ENCODE data around the gene COL6A5.

COL6A5 gene

GRCh38 chr3:130516645-130517512, 171.4 kb downstream of the COL6A5 start, which contains the start of gene COL6A6:
Gene COL6A6, plus strand, starts transcription at chr3:130517177. Its CDS starts 43,188 bp downstream, at chr3:130560365.
- in situ Hi-C loops (cut with MboI; ENCODE audit: low sequenced_read_pairs): no loop called here

DNA sequence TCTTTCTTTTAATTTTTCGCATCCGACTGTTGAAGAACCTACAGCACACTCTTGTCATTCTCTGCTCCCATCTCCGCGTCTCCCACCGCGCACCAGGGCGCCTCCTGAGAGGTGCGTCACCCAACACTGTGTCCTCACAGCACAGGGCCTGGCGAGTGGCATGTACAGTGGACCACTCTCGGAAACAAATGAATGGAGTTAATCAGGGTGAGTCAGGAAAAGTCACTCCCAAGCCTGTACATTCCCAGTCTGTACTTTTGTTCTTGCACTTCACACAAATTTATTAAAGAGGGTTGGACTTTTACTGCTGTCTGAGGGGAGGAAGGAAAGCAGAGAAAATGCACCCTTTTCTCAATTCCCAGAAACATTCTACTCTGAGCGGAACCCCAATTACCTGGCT, 172.1 kb downstream of the COL6A5 start:
- in situ Hi-C loops (cut with MboI; ENCODE audit: low sequenced_read_pairs): no loop called here

GRCh38 chr3:130519754-130520153, 174.3 kb downstream of the COL6A5 start:
- in situ Hi-C loops (cut with MboI; ENCODE audit: low sequenced_read_pairs): no loop called here

DNA sequence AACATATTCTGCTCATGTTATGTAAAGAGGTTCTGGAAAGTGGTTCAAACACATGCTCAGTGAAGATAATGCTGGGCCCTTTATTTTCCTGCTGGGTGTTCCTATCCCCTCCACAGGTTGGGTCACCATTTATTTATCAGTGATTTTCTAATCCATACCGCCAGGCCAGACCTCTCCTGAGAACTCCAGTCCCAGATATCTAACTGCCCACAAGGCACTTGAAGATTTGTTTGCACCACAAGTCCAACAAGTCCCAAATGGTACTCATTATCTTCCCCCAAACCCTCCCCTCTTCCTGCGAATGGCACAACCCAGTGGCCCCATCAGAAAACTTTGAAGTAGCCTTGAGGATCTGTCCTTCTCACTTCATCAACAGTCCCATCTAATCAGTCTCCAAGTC, 176.9 kb downstream of the COL6A5 start:
- in situ Hi-C loops (cut with MboI; ENCODE audit: low sequenced_read_pairs): no loop called here

GRCh38 chr3:130527426-130527825, 182.0 kb downstream of the COL6A5 start:
- in situ Hi-C loops (cut with MboI; ENCODE audit: low sequenced_read_pairs): no loop called here

- in situ Hi-C loops (cut with MboI; ENCODE audit: low sequenced_read_pairs): no loop called here
Measured at GRCh38 chr3:130528120-130528519, 182.6 kb downstream of the COL6A5 start.

DNA sequence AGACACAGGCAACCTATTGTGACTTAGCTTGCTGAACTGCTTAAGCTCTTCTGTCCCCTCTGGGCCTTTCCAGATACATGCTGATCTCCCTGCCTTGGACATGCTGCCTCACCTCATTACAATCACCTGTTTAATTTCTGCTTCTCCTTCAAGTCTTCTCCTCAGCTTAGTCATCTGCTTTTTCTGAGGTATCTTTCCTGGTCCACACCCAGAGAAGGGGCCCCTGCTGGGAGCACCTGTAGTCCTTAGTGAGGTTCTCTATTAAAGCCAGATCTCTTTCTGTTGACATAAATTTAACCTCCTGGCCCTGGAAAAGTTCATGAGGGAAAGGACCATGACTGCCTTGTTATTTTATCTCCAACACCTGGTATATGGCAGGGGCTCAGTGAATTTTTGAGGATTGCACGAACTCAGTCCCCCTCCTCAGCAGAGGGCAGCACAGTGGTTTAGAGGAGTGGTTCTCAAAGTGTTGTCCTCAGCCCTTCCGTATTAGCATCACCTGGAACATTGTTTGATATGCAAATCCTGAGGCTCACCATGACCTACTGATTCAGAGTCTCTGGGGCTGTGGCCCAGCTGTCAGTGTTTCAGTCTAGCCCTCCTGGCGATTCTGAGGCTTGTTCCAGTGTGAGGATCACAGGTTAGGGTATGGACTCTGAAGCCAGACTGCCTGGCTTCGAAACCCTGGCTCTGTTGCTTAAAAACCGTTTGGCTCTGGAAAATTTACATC, 184.2 kb downstream of the COL6A5 start:
- in situ Hi-C loops (cut with MboI; ENCODE audit: low sequenced_read_pairs): no loop called here

DNA sequence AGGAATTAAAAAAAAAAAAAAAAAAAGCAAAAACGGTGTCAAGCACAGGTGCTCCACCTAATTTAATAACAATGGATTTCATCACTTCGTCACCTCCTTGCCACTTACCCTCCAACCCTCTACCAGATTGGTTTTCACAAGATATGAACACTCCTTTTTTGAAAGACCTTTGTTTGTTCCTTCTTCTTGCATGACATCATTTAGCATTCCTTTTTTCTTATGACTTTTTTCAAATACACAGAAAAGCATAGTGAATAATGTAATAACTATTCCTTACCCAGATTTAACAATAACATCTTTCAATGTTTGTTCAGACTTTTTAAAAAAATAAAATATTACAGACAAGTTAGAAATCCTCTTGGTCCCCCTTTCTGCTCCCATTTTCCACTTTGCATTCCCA, 187.8 kb downstream of the COL6A5 start:
- in situ Hi-C loops (cut with MboI; ENCODE audit: low sequenced_read_pairs): no loop called here
